ENCODE data around the gene NRG2.

The NRG2 gene

DNA sequence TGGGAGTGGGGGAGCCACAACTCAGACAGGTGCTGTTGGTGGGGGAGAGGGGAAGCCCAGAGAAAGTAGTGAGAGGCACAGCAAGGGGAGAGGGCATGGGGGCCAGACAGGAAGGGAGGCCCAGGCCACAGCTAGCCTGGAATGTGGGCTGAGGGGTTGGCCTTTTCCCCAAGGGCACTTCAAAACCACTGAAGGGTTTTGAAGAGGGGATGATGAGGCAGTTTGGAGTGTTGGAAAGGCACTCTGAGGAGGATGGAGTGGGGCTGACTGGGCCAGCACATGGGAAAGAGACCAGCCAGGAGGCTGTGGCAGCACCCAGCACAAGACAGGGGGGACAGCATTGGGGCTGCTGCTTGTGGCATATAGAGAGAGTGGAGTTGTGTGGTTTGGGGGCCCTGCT, 243.7 kb downstream of the NRG2 start:
- no peak for DNase-seq (ENCODE audit: low read depth in 2 of 3, low spot score in 1 of 3)

GRCh38 chr5:139798883-139799282, 244.2 kb downstream of the NRG2 start:
- no peak for DNase-seq (ENCODE audit: low read depth in 2 of 3, low spot score in 1 of 3)

- no peak for DNase-seq (ENCODE audit: low read depth in 2 of 3, low spot score in 1 of 3)
Observed at GRCh38 chr5:139797856-139798510, 245.1 kb downstream of the NRG2 start.

DNA sequence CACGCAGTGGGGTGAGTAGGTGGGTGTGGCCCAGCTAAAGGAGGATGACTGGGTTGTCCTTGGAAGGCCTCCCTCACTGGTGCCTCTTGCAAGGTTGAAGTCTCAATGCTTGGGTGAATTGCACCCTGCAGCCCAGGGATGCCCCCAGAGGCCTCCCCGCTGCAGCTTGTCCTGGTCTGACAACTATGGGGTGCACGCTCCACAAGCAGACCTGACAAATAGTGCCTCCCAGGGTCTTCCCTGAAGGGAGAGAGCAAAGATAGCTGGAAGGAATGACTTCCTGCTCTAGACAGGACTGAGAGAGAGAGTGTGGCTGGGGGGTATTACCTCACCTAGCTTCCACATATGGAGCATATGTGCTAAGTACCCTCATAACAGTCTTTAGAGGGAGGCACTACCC, 245.8 kb downstream of the NRG2 start:
- DNase-seq (ENCODE audit: low read depth in 2 of 3, low spot score in 1 of 3): no peak
